Small intestine (tissue), 7 donors: ENCODE measurements around the gene LMOD1. TPM values are rescaled to one million over a fixed set of nuclear protein-coding genes. Genes with fewer than 3 reads are reported as not detected.

Experiments
- DNase-seq, 2 donors: peaks; one replicate each; pipeline versions ENCODE4 v3.0.0 to v3.0.0-alpha.2; 2013
- FAIRE-seq: peaks from 2 replicates; lab custom pipeline; 2012; peaks lifted over from hg19 to GRCh38; lab: Jason Lieb, UNC
- H3K27ac ChIP-seq, 3 donors: one replicate each; pipeline ENCODE4 v1.5.1; 2013; ENCODE audit warnings: low read length in 2 of 3, mild to moderate bottlenecking in 2 of 3, control low read depth in 1 of 3, inconsistent platforms in 1 of 3, low read depth in 1 of 3, moderate library complexity in 1 of 3
- H3K27me3 ChIP-seq, 3 donors: one replicate each; pipeline ENCODE4 v1.6.1; 2013; ENCODE audit warnings: low read length in 3 of 3, inconsistent platforms in 1 of 3; ENCODE audit not compliant: control insufficient read depth in 3 of 3, insufficient read depth in 3 of 3
- H3K36me3 ChIP-seq, 3 donors: one replicate each; pipeline ENCODE4 v1.6.1; 2013; ENCODE audit warnings: low read length in 3 of 3, inconsistent platforms in 1 of 3, low read depth in 1 of 3, mild to moderate bottlenecking in 1 of 3, moderate library complexity in 1 of 3; ENCODE audit not compliant: control insufficient read depth in 3 of 3, insufficient read depth in 2 of 3
- H3K4me1 ChIP-seq, 3 donors: one replicate each; pipeline ENCODE4 v1.6.1; 2013; ENCODE audit warnings: low read length in 2 of 3, inconsistent platforms in 1 of 3, low read depth in 1 of 3, mild to moderate bottlenecking in 1 of 3, moderate library complexity in 1 of 3; ENCODE audit not compliant: control insufficient read depth in 3 of 3, insufficient read depth in 2 of 3
- H3K4me3 ChIP-seq, 3 donors: one replicate each; pipeline ENCODE4 v1.5.1; 2013; ENCODE audit warnings: low read length in 3 of 3, control low read depth in 1 of 3, inconsistent platforms in 1 of 3, low read depth in 1 of 3, mild to moderate bottlenecking in 1 of 3, moderate library complexity in 1 of 3
- H3K9me3 ChIP-seq, 2 donors: one replicate each; pipeline ENCODE4 v1.6.1; 2013; ENCODE audit warnings: low read depth in 1 of 2, low read length in 1 of 2; ENCODE audit not compliant: control insufficient read depth in 2 of 2, insufficient read depth in 1 of 2
- WGBS, 3 donors: extraction: QIAGEN DNeasy Blood & Tissue Kit; methylation state at CpG; one replicate each; pipeline ENCODE4 v1.1.7; 2013; 5-methylcytosine and 5-hydroxymethylcytosine counted together
- polyA plus RNA-seq, 4 donors: library from polyadenylated mRNA; stranded (reverse) in 3 of 4; unstranded in 1 of 4; fragments of 200-250 nt in 3 of 4; fragments of 120-200 nt in 1 of 4; gene quantifications; one replicate each; pipeline versions ENCODE4 v1.2.1 to v1.2.3, GENCODE V29; 2013
- donor health status: healthy with polysubstance abuse.
- donor health status: control.
- donor health status: control.
- donor health status: Bipolar disorder and iron deficiency.
- donor health status: healthy.

Gene LMOD1
- polyA plus RNA-seq, 4 donors, result 1.1 to 39.6 (median 4.3) TPM

- H3K9me3 ChIP-seq, result no peaks in the 10 kb centered on the region
- H3K4me3 ChIP-seq, result no peak overlapping the region
- WGBS, 3 donors, result 88 to 97% (median 94%) methylated on average over 2 of the region's 2 CpGs
- no peak for FAIRE-seq
- H3K36me3 ChIP-seq, result peaks cover 7 to 20% (median 11%) of the 10 kb centered on the region in 3 donors
- no peak for DNase-seq
- no peak overlapping the region for H3K27ac ChIP-seq
- no peaks in the 10 kb centered on the region for H3K27me3 ChIP-seq
- H3K4me1 ChIP-seq, result no peaks in the 10 kb centered on the region
Observed at GRCh38 chr1:201849372-201850052, 96.8 kb downstream of the LMOD1 start.

- H3K4me1 ChIP-seq, result no peaks in the 10 kb centered on the region
- H3K36me3 ChIP-seq, result peaks cover 4 to 12% (median 11%) of the 10 kb centered on the region in 3 donors
- no peak overlapping the region for H3K27ac ChIP-seq
- DNase-seq (peak in 1 of 2 donors; percentile 13), FAIRE-seq (no peak)
- H3K9me3 ChIP-seq, result no peaks in the 10 kb centered on the region
- H3K27me3 ChIP-seq, result no peaks in the 10 kb centered on the region
- H3K4me3 ChIP-seq, result no peak overlapping the region
- 85 to 94% (median 85%) methylated on average over 6 of the region's 6 CpGs for WGBS, 3 donors
Observed at GRCh38 chr1:201848230-201848629, 98.1 kb downstream of the LMOD1 start.

GRCh38 chr1:201847150-201847549 lies 99.2 kb downstream of the LMOD1 start:
- no peaks in the 10 kb centered on the region for H3K27me3 ChIP-seq
- DNase-seq, result no peak
- no peak for FAIRE-seq
- no peaks in the 10 kb centered on the region for H3K9me3 ChIP-seq
- no peak overlapping the region for H3K27ac ChIP-seq
- no peak overlapping the region for H3K4me3 ChIP-seq
- no peaks in the 10 kb centered on the region for H3K4me1 ChIP-seq
- WGBS, 3 donors, result 81 to 93% (median 90%) methylated on average over 1 of the region's 1 CpG
- H3K36me3 ChIP-seq, result peaks cover 4 to 10% (median 7%) of the 10 kb centered on the region in 3 donors

Other genes starting within 250 kb of the LMOD1 start
- gene IPO9, start 117.4 kb downstream of the LMOD1 start, polyA plus RNA-seq, result 10 to 100 TPM in 2 of 4 donors, 1 to 10 TPM in 2; 7.0 to 26.0 (median 12.3) TPM
- gene SHISA4, start 57.6 kb downstream of the LMOD1 start, polyA plus RNA-seq, result 1 to 10 TPM in 3 of 4 donors, under 1 TPM in 1; 0.45 to 7.9 (median 4.2) TPM
- gene TIMM17A, start 9.0 kb upstream of the LMOD1 start, polyA plus RNA-seq, result 10 to 100 TPM; 34.8 to 58.3 (median 45.5) TPM
- gene RNPEP, start 36.1 kb upstream of the LMOD1 start, polyA plus RNA-seq, result 100 to 1,000 TPM in 2 of 4 donors, 10 to 100 TPM in 2; 61.8 to 183 (median 90.4) TPM
- gene ELF3, start 64.0 kb upstream of the LMOD1 start, polyA plus RNA-seq, result 100 to 1,000 TPM; 261 to 708 (median 441) TPM
- under 1 TPM in 3 of 4 donors, not detected in 1; 0.10 to 0.37 (median 0.22) TPM for gene GPR37L1, start 176.4 kb upstream of the LMOD1 start, polyA plus RNA-seq
- 10 to 100 TPM; 17.4 to 23.5 (median 22.6) TPM for gene ARL8A, start 198.2 kb upstream of the LMOD1 start, polyA plus RNA-seq
- gene PTPN7, start 214.1 kb upstream of the LMOD1 start, polyA plus RNA-seq, result 1 to 10 TPM; 1.9 to 8.9 (median 2.8) TPM
- 1 to 10 TPM in 1 of 4 donors, under 1 TPM in 2, not detected in 1; 0.27 to 1.0 (median 0.28) TPM for gene LGR6, start 247.3 kb upstream of the LMOD1 start, polyA plus RNA-seq